HFF-Myc (cell line): Measurements from ENCODE around the gene CEP162.
"Not testable (repeated sequence)": the region's sequence is repeated elsewhere in the genome, so short reads cannot be mapped to it uniquely, and the experiment has no call there.

Source experiments
- DNase-seq: peaks from one replicate; pipeline ENCODE4 v3.0.0-alpha.2; 2011; ENCODE audit warnings: low read depth; ENCODE audit errors: extremely low read depth
- H3K4me3 ChIP-seq: replicated peaks from 2 replicates; pipeline ENCODE4 v1.5.1; 2011; ENCODE audit warnings: low read depth, mild to moderate bottlenecking, control low read depth, low read length
- CTCF ChIP-seq: IDR thresholded peaks from 2 replicates; pipeline ENCODE4 v1.5.1; 2012; ENCODE audit warnings: mild to moderate bottlenecking, low read depth, low read length, control low read depth; ENCODE audit errors: missing control alignments

Gene CEP162

GRCh38 chr6:84213217-84213616 is 14.2 kb downstream of the CEP162 start:
- no peak for DNase-seq
- TF ChIP-seq CTCF: no peak
- H3K4me3 ChIP-seq: no peak overlapping the region

- H3K4me3 ChIP-seq: no peak overlapping the region
- DNase-seq: no peak
- TF ChIP-seq CTCF: no peak
These were observed 23.4 kb downstream of the CEP162 start for GRCh38 chr6:84204011-84204410.

- H3K4me3 ChIP-seq, DNase-seq: not testable (repeated sequence)
These were observed 27.5 kb downstream of the CEP162 start for GRCh38 chr6:84199987-84200386.

GRCh38 chr6:84197708-84198107 is 29.7 kb downstream of the CEP162 start:
- no peak overlapping the region for H3K4me3 ChIP-seq
- no peak for DNase-seq
- TF ChIP-seq CTCF: no peak

- DNase-seq: peak; percentile 22
- H3K4me3 ChIP-seq: no peak overlapping the region
- no peak for TF ChIP-seq CTCF
These were observed 34.2 kb downstream of the CEP162 start for GRCh38 chr6:84193114-84193708.

- no peak overlapping the region for H3K4me3 ChIP-seq
- no peak for DNase-seq
- TF ChIP-seq CTCF: no peak
These were observed 35.6 kb downstream of the CEP162 start for GRCh38 chr6:84191802-84192201.

- not testable (repeated sequence) for DNase-seq
These were observed 38.1 kb downstream of the CEP162 start for GRCh38 chr6:84189356-84189755.

GRCh38 chr6:84183430-84183829 is 44.0 kb downstream of the CEP162 start:
- no peak for TF ChIP-seq CTCF
- H3K4me3 ChIP-seq: no peak overlapping the region

More at GRCh38 chr6:84189356-84189755, 38.1 kb downstream of the CEP162 start:
- not testable (repeated sequence) for H3K4me3 ChIP-seq

More at GRCh38 chr6:84183430-84183829, 44.0 kb downstream of the CEP162 start:
- DNase-seq: no peak
